ENCODE measurements around the gene FBP1.

DNA sequence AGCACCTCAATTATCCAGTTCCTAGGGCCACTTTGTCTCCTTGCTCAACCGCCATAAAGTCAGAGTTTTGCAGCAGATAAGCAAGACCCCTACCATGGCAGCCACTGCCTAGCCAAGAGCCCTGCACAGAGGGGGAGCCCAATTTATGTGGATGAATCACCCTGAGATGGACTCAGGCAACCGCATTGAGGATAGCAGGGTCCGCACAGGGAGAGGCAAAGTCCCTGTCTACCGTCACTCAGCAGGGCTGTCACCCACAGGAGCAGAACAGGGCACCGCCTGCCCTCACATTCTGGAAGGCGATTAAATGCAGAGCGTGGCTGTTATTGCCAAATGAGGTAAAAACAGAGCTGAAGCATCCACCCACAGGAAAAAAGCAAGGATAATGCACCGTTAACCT lies 47.4 kb downstream of the FBP1 start:
- TF ChIP-seq, protein P1, sequence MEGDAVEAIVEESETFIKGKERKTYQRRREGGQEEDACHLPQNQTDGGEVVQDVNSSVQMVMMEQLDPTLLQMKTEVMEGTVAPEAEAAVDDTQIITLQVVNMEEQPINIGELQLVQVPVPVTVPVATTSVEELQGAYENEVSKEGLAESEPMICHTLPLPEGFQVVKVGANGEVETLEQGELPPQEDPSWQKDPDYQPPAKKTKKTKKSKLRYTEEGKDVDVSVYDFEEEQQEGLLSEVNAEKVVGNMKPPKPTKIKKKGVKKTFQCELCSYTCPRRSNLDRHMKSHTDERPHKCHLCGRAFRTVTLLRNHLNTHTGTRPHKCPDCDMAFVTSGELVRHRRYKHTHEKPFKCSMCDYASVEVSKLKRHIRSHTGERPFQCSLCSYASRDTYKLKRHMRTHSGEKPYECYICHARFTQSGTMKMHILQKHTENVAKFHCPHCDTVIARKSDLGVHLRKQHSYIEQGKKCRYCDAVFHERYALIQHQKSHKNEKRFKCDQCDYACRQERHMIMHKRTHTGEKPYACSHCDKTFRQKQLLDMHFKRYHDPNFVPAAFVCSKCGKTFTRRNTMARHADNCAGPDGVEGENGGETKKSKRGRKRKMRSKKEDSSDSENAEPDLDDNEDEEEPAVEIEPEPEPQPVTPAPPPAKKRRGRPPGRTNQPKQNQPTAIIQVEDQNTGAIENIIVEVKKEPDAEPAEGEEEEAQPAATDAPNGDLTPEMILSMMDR (IDR thresholded peaks at IDR 0.05 in 4 of 5, conservative IDR thresholded peaks at IDR 0.05 in 1 of 5), result no peak
- TF ChIP-seq POLR2A (IDR thresholded peaks at IDR 0.05), result no peak
